ENCODE results near the gene BCAM. TPM values are rescaled to one million over a fixed set of nuclear protein-coding genes. Genes with fewer than 3 reads are reported as not detected.

BCAM gene
- total RNA-seq, 4 donors from 2014 or later, result 83.5 to 139 (median 90.9) TPM

GRCh38 chr19:44840811-44841210, 31.9 kb downstream of the BCAM start:
- no peak for DNase-seq (ENCODE audit: low spot score in 2 of 2)
- Histone ChIP-seq H3K4me3 (no peak overlapping the region), H3K36me3 (no peaks in the 10 kb centered on the region), H3K4me1 (peaks cover 3 to 14% (median 8%) of the 10 kb centered on the region in 4 donors), H3K27me3 (no peaks in the 10 kb centered on the region), H3K27ac (no peak overlapping the region), H3K9me3 (no peaks in the 10 kb centered on the region)
- TF ChIP-seq CTCF (IDR thresholded peaks at IDR 0.05) (no peak), EP300 (IDR thresholded peaks at IDR 0.05) (no peak), POLR2A (IDR thresholded peaks at IDR 0.05) (no peak)
- WGBS, 2 donors, result 48 to 64% methylated on average over 7 of the region's 7 CpGs

GRCh38 chr19:44841231-44841630, 32.3 kb downstream of the BCAM start:
- Histone ChIP-seq H3K4me3 (no peak overlapping the region), H3K4me1 (peaks cover 3 to 14% (median 8%) of the 10 kb centered on the region in 4 donors), H3K9me3 (no peaks in the 10 kb centered on the region), H3K27me3 (no peaks in the 10 kb centered on the region), H3K36me3 (no peaks in the 10 kb centered on the region), H3K27ac (no peak overlapping the region)
- TF ChIP-seq EP300 (IDR thresholded peaks at IDR 0.05) (no peak), CTCF (IDR thresholded peaks at IDR 0.05) (no peak), POLR2A (IDR thresholded peaks at IDR 0.05) (no peak)
- WGBS, 2 donors, result 82 to 96% methylated on average over 3 of the region's 3 CpGs
- DNase-seq (ENCODE audit: low spot score in 2 of 2), result no peak

DNA sequence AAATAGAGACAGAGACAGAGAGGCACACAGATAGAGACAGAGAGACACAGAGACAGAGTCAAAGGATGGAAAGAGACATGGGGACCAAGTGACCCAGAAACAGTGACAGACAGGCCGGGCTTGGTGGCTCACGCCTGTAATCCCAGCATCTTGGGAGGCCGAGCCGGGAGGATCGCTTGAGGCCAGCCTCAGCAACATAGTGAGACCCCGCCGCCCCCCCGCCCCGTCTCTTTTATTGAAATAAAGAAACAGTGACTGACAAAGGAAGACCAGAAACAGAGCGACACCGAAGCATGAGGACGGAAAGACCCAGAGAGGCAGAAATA, 36.3 kb downstream of the BCAM start:
- H3K9me3 ChIP-seq, result no peaks in the 10 kb centered on the region
- TF ChIP-seq EP300 (IDR thresholded peaks at IDR 0.05) (no peak), POLR2A (IDR thresholded peaks at IDR 0.05) (no peak), CTCF (IDR thresholded peaks at IDR 0.05) (no peak)
- 6 to 8% methylated on average over 12 of the region's 12 CpGs for WGBS, 2 donors
- no peaks in the 10 kb centered on the region for H3K36me3 ChIP-seq
- H3K27ac ChIP-seq, result peak overlapping the region; percentile 85 to 100 (median 94)
- DNase-seq (ENCODE audit: low spot score in 2 of 2), result peak in 1 of 2 donors; percentile 42
- no peaks in the 10 kb centered on the region for H3K27me3 ChIP-seq
- H3K4me3 ChIP-seq, result peak overlapping the region; percentile 54 to 100 (median 82)
- H3K4me1 ChIP-seq, result peaks cover 3 to 39% (median 17%) of the 10 kb centered on the region in 4 donors

GRCh38 chr19:44845612-44846454, 36.9 kb downstream of the BCAM start, which contains the start of gene NECTIN2:
Gene NECTIN2 (plus strand): TSS chr19:44846297. CDS start chr19:44846526, 229 bp downstream.
- WGBS, 2 donors, result 1% methylated on average over 58 to 63 of the region's 67 CpGs
- H3K4me3 ChIP-seq, result peak within 1 kb of the TSS; percentile 74 to 100 (median 89)
- DNase-seq (ENCODE audit: low spot score in 2 of 2), result peak; percentile 100
- peaks cover 3 to 45% (median 17%) of the 10 kb centered on the region in 4 donors for H3K4me1 ChIP-seq
- H3K9me3 ChIP-seq, result no peaks in the 10 kb centered on the region
- H3K36me3 ChIP-seq, result no peaks in the 10 kb centered on the region
- H3K27me3 ChIP-seq, result no peaks in the 10 kb centered on the region
- peak; percentile 77 to 96 for TF ChIP-seq POLR2A (IDR thresholded peaks at IDR 0.05)
- peak in 1 of 2 donors; percentile 92 for TF ChIP-seq EP300 (IDR thresholded peaks at IDR 0.05)
- TF ChIP-seq CTCF (IDR thresholded peaks at IDR 0.05), result peak; percentile 43 to 83 (median 70)
- peak within 1 kb of the TSS; percentile 92 to 100 (median 98) for H3K27ac ChIP-seq
